IMR-90 (cell line): ENCODE results near the gene ASPRV1. TPM values are rescaled to one million over a fixed set of nuclear protein-coding genes. Genes with fewer than 3 reads are reported as not detected.

ENCODE experiments used
- ATAC-seq: fragments of 200-7000 bp; cut with Tn5 transposase; 2 replicates; pipeline ENCODE4 v1.9.1; 2020; ENCODE audit warnings: low read depth, mild to moderate bottlenecking, moderate library complexity
- BruUV-seq: library from RNA; stranded (reverse); fragments of 400-500 nt; replicated peaks from 2 replicates; lab custom pipeline; 2021; lab: Mats Ljungman, UMichigan
- CTCF ChIA-PET: fragments of 300-600 bp; formaldehyde crosslinking; extraction: SDS; loops from one replicate; lab custom pipeline; 2021; ENCODE audit warnings: antibody characterized with exemption; lab: Yijun Ruan, JAX
- POLR2A ChIA-PET: fragments of 300-600 bp; sonication (Branson Sonifier 250); formaldehyde crosslinking; loops from one replicate; lab custom pipeline; 2022; ENCODE audit warnings: antibody characterized with exemption; ENCODE audit not compliant: unreplicated experiment; lab: Charles Lee
- DNase-seq: peaks from one replicate; pipeline ENCODE4 v3.0.0; 2013
- H2AFZ ChIP-seq: replicated peaks from 2 replicates; pipeline ENCODE3; 2013; ENCODE audit warnings: low read length, mild to moderate bottlenecking; ENCODE audit not compliant: poor library complexity
- H2AK5ac ChIP-seq: 2 replicates; pipeline ENCODE4 v1.6.1; 2013; ENCODE audit warnings: low read depth, low read length, inconsistent platforms
- H2AK9ac ChIP-seq: replicated peaks from 2 replicates; pipeline ENCODE3; 2013; ENCODE audit warnings: mild to moderate bottlenecking, low read depth, low read length, moderate library complexity; ENCODE audit not compliant: poor library complexity
- H2BK120ac ChIP-seq: 2 replicates; pipeline ENCODE4 v1.6.1; 2013; ENCODE audit warnings: low read depth, low read length, inconsistent platforms
- H2BK15ac ChIP-seq: 3 replicates; pipeline ENCODE4 v1.6.1; 2013; ENCODE audit warnings: low read depth, low read length, inconsistent platforms
- H2BK20ac ChIP-seq: 2 replicates; pipeline ENCODE4 v1.6.1; 2013; ENCODE audit warnings: low read depth, mild to moderate bottlenecking, inconsistent platforms, low read length, moderate library complexity
- H2BK5ac ChIP-seq: 2 replicates; pipeline ENCODE4 v1.6.1; 2013; ENCODE audit warnings: mild to moderate bottlenecking, low read depth, low read length, inconsistent platforms; ENCODE audit not compliant: poor library complexity, severe bottlenecking
- H3K14ac ChIP-seq: replicated peaks from 2 replicates; pipeline ENCODE4 v1.6.1; 2013; ENCODE audit warnings: low read depth, low read length, inconsistent platforms
- H3K18ac ChIP-seq: 2 replicates; pipeline ENCODE4 v1.6.1; 2013; ENCODE audit warnings: low read depth, low read length, control low read depth
- H3K23ac ChIP-seq: 2 replicates; pipeline ENCODE4 v1.6.1; 2013; ENCODE audit warnings: low read depth, low read length, inconsistent platforms
- H3K27ac ChIP-seq: 2 replicates; pipeline ENCODE4 v1.5.1; 2013; ENCODE audit warnings: mild to moderate bottlenecking, control low read depth, low read length; ENCODE audit not compliant: insufficient read depth
- H3K27me3 ChIP-seq: 2 replicates; pipeline ENCODE4 v1.6.1; 2013; ENCODE audit warnings: low read length; ENCODE audit not compliant: control insufficient read depth, insufficient read depth
- H3K36me3 ChIP-seq: 2 replicates; pipeline ENCODE4 v1.6.1; 2013; ENCODE audit warnings: low read length, mixed read lengths; ENCODE audit not compliant: control insufficient read depth, insufficient read depth
- H3K4ac ChIP-seq: 2 replicates; pipeline ENCODE4 v1.6.1; 2013; ENCODE audit warnings: low read depth, low read length, inconsistent platforms
- H3K4me1 ChIP-seq: 2 replicates; pipeline ENCODE4 v1.6.1; 2013; ENCODE audit warnings: low read length, mixed read lengths; ENCODE audit not compliant: control insufficient read depth, insufficient read depth
- H3K4me2 ChIP-seq: 2 replicates; pipeline ENCODE4 v1.6.1; 2013; ENCODE audit warnings: low read depth, mild to moderate bottlenecking, control low read depth, low read length, moderate library complexity
- H3K4me3 ChIP-seq: 2 replicates; pipeline ENCODE4 v1.5.1; 2013; ENCODE audit warnings: low read depth, mild to moderate bottlenecking, control low read depth, low read length, moderate library complexity; ENCODE audit not compliant: insufficient read depth
- H3K56ac ChIP-seq: 2 replicates; pipeline ENCODE4 v1.6.1; 2013; ENCODE audit warnings: low read length, inconsistent platforms; ENCODE audit not compliant: insufficient read depth; ENCODE audit errors: extremely low read depth
- H3K79me1 ChIP-seq, 2 experiments: 2 replicates each; pipeline ENCODE4 v1.6.1; 2013; ENCODE audit warnings: low read length in 2 of 2, inconsistent platforms in 1 of 2, low read depth in 1 of 2
- H3K9ac ChIP-seq: 2 replicates; pipeline ENCODE4 v1.6.1; 2013; ENCODE audit warnings: low read depth, low read length, control low read depth
- H3K9me1 ChIP-seq: 2 replicates; pipeline ENCODE4 v1.6.1; 2013; ENCODE audit warnings: low read length, inconsistent platforms; ENCODE audit not compliant: insufficient read depth
- H3K9me3 ChIP-seq: 2 replicates; pipeline ENCODE4 v1.6.1; 2013; ENCODE audit warnings: low read length; ENCODE audit not compliant: control insufficient read depth, insufficient read depth
- H4K20me1 ChIP-seq: 2 replicates; pipeline ENCODE4 v1.6.1; 2013; ENCODE audit warnings: low read length, inconsistent platforms; ENCODE audit not compliant: insufficient read depth
- H4K5ac ChIP-seq: 2 replicates; pipeline ENCODE4 v1.6.1; 2013; ENCODE audit warnings: mild to moderate bottlenecking, low read depth, low read length, control low read depth
- H4K8ac ChIP-seq, 2 experiments: 2 replicates each; pipeline ENCODE4 v1.6.1; 2013; ENCODE audit warnings: low read depth in 2 of 2, low read length in 2 of 2, control low read depth in 1 of 2, inconsistent platforms in 1 of 2
- H4K91ac ChIP-seq: 2 replicates; pipeline ENCODE4 v1.6.1; 2013; ENCODE audit warnings: low read depth, low read length, inconsistent platforms; ENCODE audit not compliant: insufficient read depth
- MAFK ChIP-seq: IDR thresholded peaks from 2 replicates; pipeline ENCODE4 v1.6.1; 2012; ENCODE audit warnings: low read depth, low read length, improper control_type of control experiment
- POLR2A ChIP-seq: IDR thresholded peaks from 2 replicates; pipeline ENCODE4 v1.6.1; 2012; ENCODE audit warnings: mild to moderate bottlenecking, low read depth, low read length
- RAD21 ChIP-seq: IDR thresholded peaks from 2 replicates; pipeline ENCODE4 v1.6.1; 2012; ENCODE audit warnings: low read length, improper control_type of control experiment
- RCOR1 ChIP-seq: IDR thresholded peaks from 2 replicates; pipeline ENCODE4 v1.6.1; 2012; ENCODE audit warnings: mild to moderate bottlenecking, low read length, improper control_type of control experiment; ENCODE audit not compliant: insufficient replicate concordance
- RFX5 ChIP-seq: IDR thresholded peaks from 2 replicates; pipeline ENCODE4 v1.8.0; 2012; ENCODE audit warnings: low read depth, mild to moderate bottlenecking, low read length, moderate library complexity
- WGBS, 2 experiments: methylation state at CpG; one replicate each; pipeline versions ENCODE4 v1.1.5 to v1.1.7; 2013; ENCODE audit warnings: missing lambda C conversion rate in 2 of 2; ENCODE audit not compliant: insufficient read length in 1 of 2; ENCODE audit errors: extremely low coverage in 2 of 2; 5-methylcytosine and 5-hydroxymethylcytosine counted together
- dilution Hi-C: fragments of 300-500 bp; cut with HindIII; formaldehyde crosslinking; loops from one replicate; pipeline ENCODE4 v1.14.3; 2018; ENCODE audit warnings: low sequenced_read_pairs; ENCODE audit not compliant: unreplicated experiment
- in situ Hi-C: fragments of 300-500 bp; cut with MboI; formaldehyde crosslinking; loops from 3 replicates; pipeline ENCODE4 v1.14.3; 2019; ENCODE audit warnings: low sequenced_read_pairs, inconsistent platforms, mixed read lengths
- intact Hi-C: fragments of 100-400 bp; cut with micrococcal nuclease; formaldehyde crosslinking; loops from 2 replicates; pipeline ENCODE4 v1.10.0; 2022
- polyA plus RNA-seq, 3 experiments: library from polyadenylated mRNA; depleted of rRNA; stranded (reverse); fragments of >200 nt; gene quantifications; 2 replicates each; pipeline ENCODE4 v1.2.3, GENCODE V29; 2012; ENCODE audit warnings: low replicate concordance in 1 of 3
- total RNA-seq: library from RNA; depleted of rRNA; stranded (reverse); fragments of >200 nt; gene quantifications from 2 replicates; pipeline ENCODE4 v1.2.3, GENCODE V29; 2012

The ASPRV1 gene
- total and polyA plus RNA-seq, 2 of the 4 experiments (the other 2 are of a cell fraction) = 0.14 to 0.18 TPM

GRCh38 chr2:69960821-69961220 lies 610 bp downstream of the ASPRV1 start:
- H2BK15ac ChIP-seq = no peak overlapping the region
- no peak for DNase-seq
- in situ Hi-C loops = no loop called here
- H3K4me2 ChIP-seq = no peak overlapping the region
- H2BK20ac ChIP-seq = no peak overlapping the region
- H3K4me3 ChIP-seq = no peak overlapping the region
- H3K36me3 ChIP-seq = no peaks in the 10 kb centered on the region
- H3K9me1 ChIP-seq = no peaks in the 10 kb centered on the region
- no peaks in the 10 kb centered on the region for H4K20me1 ChIP-seq
- H3K27ac ChIP-seq = no peak overlapping the region
- TF ChIP-seq POLR2A (no peak), RFX5 (no peak), MAFK (no peak), RAD21 (no peak), RCOR1 (no peak)
- no peaks in the 10 kb centered on the region for H3K79me1 ChIP-seq
- no peaks in the 10 kb centered on the region for H3K4me1 ChIP-seq
- H3K4ac ChIP-seq = no peak overlapping the region
- H4K91ac ChIP-seq = no peak overlapping the region
- no peak overlapping the region for H2AFZ ChIP-seq
- H2AK9ac ChIP-seq = no peak overlapping the region
- H3K18ac ChIP-seq = no peak overlapping the region
- intact Hi-C loops = no loop called here
- H2BK5ac ChIP-seq = no peak overlapping the region
- H2AK5ac ChIP-seq = no peak overlapping the region; the same call in 1 of the 2 replicates
- no peak overlapping the region for H4K5ac ChIP-seq
- dilution Hi-C loops = no loop called here
- no peak overlapping the region for H4K8ac ChIP-seq
- H3K9me3 ChIP-seq = no peaks in the 10 kb centered on the region
- H3K14ac ChIP-seq = no peak overlapping the region
- POLR2A ChIA-PET = no interaction called here
- H3K56ac ChIP-seq = no peak overlapping the region
- WGBS, 2 experiments = 90% methylated on average over 2 of the region's 6 CpGs; no CpG with 5 or more reads in 1 of the 2 experiments
- CTCF ChIA-PET = no interaction called here
- H3K23ac ChIP-seq = no peak overlapping the region
- H3K27me3 ChIP-seq = peaks cover 29% of the 10 kb centered on the region
- BruUV-seq = no TSS peak
- no peak overlapping the region for H2BK120ac ChIP-seq
- H3K9ac ChIP-seq = no peak overlapping the region
- no peak for ATAC-seq
